Measurements from ENCODE around the gene PARP8.

GRCh38 chr5:50702615-50703366 lies 36.4 kb downstream of the PARP8 start:
- TF ChIP-seq RELA (CRISPR knock-in tag; IDR thresholded peaks at IDR 0.05; ENCODE audit: borderline replicate concordance) (no peak), CTCF (IDR thresholded peaks at IDR 0.05) (no peak), SP1 (CRISPR knock-in tag; conservative IDR thresholded peaks at IDR 0.05) (no peak), USF1 (CRISPR knock-in tag; IDR thresholded peaks at IDR 0.05) (no peak)

Measured in WTC11 (cell line).